Left ventricle myocardium superior (tissue), 1 donor: ENCODE data around the gene ZNF827. TPM values are rescaled to one million over a fixed set of nuclear protein-coding genes. Genes with fewer than 3 reads are reported as not detected.
A peak's percentile ranks its signal among the peaks of the same experiment; 100 is the strongest.

Experiments
- ATAC-seq: fragments of 200-7000 bp; cut with Tn5 transposase; one replicate; pipeline ENCODE4 v1.9.1; 2020; ENCODE audit warnings: mild to moderate bottlenecking, moderate library complexity
- DNase-seq: peaks from one replicate; pipeline ENCODE4 v3.0.0-alpha.2; 2020
- intact Hi-C: fragments of 100-400 bp; cut with micrococcal nuclease; formaldehyde crosslinking; loops from one replicate; pipeline ENCODE4 v1.11.0; 2022
- total RNA-seq: library from RNA; stranded (reverse); fragmentation: NEBNext Ultra II Directional; extraction: Animal tissue kit (Norgen Biotek cat#: 25700); gene quantifications from one replicate; pipeline ENCODE4 v1.2.1, GENCODE V29; 2021
- donor health status: DM: no; HTN: yes; CAD: no; lungs with severe emphysema.

ZNF827 gene
- total RNA-seq, 1 donor from 2014 or later: 13.8 TPM

DNA sequence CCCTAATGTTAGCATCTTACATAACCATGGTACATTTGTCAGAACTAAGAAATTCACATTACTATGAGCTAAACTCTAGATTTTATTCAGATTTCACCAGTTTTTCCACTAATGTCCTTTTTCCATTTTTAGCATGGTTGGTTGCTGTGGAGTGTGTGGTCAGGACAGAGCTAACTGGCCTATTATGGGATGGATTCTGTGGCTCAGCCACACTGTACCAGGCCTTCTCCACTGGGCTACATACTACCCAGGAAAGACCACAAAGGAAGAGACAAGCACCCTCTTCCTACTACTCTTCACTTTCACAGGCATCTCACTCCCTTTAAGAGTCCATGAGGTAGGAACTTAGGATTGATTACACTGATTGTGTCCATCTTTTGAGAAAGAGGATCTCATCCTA lies 67.4 kb downstream of the ZNF827 start:
- intact Hi-C loops: no loop called here
- ATAC-seq (no peak), DNase-seq (no peak)

DNA sequence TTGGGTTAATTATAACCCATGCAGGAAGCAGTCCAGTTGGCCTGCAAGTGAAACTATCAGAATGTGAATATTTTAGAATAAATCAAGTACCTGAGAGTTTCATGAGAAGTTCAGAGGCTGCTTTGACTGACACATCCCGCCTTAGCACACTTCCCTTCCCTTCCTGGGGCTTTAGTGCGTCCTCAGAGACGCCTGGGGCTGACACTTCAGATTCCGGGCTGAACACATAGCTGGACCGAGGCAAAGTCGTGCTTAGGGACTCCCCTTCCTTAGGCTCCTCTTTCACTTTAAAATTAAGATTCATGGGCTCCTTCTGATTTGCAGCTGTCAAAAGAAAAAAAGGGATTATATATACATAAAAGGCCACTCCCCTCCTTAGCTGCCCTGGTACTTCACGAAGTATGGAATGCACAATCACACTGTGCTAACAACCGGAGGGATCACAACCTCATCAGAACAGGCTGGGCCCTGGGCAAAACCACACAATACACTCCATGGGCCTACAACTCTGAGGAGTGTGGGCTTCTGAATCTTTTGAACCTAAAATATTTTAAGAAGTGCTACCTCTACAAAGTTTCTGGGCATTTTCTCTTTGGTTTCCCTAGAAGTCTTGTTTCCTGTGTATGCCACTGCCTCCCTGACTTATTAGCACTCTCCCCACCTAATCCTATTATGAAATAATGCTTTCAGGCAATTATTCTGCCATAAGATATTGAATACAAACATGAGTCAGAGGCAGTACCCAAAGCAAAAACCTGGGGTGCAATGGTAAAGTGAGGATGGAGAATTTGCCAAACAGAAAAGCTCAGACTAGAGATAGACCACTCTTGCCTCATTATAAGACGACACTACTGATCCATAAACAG lies 68.2 kb downstream of the ZNF827 start:
- ATAC-seq: peak; percentile 49
- intact Hi-C loops: no loop called here

DNA sequence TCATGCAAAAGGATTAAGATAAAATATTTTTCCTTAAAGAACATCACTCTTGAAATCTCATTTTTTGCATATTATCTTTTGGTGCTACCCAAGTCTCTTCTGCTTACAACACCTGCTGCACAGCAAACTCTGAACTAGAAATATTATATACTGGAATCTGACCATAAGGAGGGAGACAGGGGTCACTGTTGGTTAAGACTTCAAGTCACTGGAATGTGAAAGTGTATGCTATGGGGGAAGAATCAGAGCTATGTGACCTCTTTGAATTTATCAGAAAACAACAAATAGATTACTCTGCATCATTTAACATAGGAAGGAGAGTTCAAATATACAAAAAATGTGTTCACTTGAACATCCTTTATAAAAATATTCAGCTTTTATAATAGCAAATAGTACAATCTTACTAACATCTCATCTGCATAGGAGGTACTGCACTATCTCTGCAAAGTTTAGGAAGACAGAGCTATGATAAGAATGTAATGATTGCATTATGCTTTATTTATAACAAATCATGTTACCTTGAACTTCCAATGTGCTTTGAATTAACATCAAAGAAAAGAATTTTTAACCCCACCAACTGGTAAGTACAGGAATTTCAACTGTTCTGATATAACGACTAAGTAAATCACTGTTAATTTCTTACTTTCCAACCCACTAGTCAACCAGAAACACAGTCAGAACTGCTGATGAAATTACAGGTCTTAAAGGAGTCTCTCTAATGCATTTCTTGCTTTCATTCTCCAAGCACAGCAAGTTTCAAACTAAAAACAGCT lies 69.8 kb downstream of the ZNF827 start:
- DNase-seq (no peak), ATAC-seq (peak; percentile 41)
- intact Hi-C loops: no loop called here

More for the DNA sequence above, 68.2 kb downstream of the ZNF827 start:
- DNase-seq: no peak

DNA sequence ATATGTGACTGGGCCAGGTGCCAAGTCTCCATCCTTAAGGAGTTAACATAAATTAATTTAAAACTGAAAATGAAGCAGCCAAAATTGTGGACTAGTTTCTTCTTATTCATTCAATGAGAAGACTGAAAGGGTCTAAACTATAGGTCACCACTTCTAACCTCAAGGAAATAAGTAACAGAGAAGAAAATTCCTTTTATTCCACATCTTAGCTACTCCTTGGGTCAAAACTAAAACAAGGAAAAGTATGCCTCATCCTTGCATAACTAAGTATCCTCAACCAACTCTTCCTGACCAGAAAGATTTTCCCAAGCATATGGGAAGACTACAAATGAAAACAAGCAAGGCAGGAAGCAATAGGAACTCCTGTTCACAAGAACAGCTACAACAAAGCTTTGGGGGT lies 71.2 kb downstream of the ZNF827 start:
- DNase-seq: no peak
- no peak for ATAC-seq
- intact Hi-C loops: no loop called here

DNA sequence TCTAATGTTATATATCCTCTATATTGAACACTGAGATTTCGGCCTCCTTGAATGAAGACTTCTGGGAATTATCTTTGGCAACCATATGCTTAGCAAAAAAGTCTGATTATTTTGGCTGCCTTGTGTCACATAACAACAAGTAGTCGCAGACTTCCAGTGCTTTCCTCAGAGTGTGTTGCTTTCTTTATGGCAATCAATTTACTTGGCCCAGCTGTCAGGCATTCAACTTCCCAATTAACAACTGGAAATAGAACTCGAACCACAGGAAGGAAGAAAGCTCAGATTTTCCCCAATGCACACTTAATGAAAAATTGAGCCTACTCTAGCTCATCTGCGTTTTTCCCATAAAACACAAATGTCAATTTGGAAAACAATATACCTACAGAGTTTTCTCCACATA lies 71.6 kb downstream of the ZNF827 start:
- ATAC-seq (no peak), DNase-seq (no peak)
- intact Hi-C loops: no loop called here

DNA sequence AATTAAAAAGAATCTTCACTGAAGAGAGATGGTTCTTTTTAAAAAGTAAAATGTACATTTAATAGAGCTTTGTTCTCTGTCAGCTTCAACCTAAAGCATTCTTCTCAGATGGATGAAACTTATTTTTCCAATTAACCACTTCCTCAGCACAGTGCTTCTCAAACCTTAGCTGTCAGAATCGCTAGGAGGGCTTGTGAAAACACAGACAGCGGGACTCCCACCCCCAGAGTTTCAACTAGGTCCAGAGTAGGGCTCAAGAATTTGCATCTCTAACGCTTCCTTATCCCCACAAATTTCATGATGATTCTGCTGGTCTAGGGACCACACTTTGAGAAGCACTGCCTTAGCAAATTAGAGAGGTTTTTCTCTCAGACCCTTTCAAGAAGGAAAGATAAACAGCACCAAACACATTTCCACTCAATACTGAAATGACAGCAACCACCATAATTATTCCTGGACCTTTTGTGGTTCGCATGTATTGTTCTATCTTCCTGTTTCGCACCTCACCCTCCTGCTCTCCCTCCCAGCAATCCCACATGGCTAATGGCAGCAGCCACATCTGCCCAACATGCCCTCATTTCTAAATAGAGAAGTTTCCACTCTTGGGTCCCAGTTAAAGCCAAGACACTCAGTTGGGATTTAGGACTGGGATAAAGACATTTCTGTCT lies 73.2 kb downstream of the ZNF827 start:
- DNase-seq: no peak
- intact Hi-C loops: no loop called here
- ATAC-seq: no peak

GRCh38 chr4:145863191-145863590 lies 75.4 kb downstream of the ZNF827 start:
- no peak for DNase-seq
- ATAC-seq: no peak
- intact Hi-C loops: no loop called here

DNA sequence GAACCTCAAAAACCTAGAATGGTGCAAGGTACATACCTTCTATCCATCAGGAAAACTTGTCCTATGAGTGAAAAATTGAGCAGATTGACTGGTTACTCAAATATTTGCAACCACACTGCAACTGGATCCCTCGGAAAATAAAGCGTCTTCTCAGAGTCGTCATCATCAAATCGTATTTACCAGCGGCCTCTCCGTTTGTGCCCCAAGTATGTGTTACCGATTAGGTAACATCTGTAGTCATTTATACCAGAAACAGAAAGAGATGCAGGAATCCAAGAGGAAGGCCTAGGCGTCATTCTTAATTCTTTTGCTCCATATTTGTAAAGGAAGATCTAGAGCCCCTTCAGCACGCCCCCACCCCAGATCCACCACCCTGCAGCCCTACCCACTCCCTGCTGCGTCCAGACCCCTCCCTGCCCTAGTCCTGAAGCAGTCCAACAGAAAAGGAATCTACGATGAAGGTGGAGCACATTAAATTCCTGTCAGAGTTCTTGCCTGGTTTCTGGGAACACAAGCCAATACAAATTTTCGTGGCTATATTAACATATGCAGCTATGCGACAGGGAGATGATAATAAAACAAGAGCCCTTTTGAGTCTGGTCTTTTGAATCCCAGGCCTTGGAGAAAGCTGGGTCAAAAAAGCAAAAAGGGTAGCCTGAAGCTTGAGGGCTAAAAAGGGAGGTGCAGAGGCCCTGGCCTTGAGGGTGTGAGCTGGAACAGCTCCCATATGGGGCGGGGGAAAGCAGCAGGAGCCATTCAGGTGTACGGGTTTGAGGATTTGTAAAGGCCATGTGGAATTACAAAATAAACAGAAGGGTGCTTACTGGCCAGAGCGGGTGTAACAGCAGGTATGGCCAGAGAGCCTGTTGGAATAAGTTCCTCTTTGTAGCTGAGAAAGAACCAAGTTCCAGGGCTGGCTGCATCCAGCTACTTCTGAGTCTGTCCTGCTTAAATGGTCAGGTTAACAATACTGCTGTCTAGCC lies 77.0 kb downstream of the ZNF827 start:
- DNase-seq (no peak), ATAC-seq (no peak)
- intact Hi-C loops: no loop called here

DNA sequence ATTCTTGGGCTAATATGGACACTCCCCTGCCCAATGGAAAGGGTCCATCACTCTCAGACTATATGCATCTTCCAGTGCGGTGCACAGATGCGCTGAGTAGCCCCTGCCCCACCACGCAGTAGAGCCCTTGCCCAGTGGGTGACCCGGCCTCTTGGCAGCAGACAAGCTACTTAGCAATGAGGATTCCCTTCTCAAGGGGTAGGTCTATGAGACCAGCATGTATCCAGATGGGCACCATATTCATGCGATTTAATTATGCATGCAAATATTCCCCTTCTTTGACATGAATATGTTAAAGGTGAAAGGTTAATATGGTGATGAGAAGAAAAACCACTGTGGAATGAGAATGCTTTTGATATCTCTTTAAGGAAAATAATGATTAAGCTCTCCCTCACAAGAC lies 77.7 kb downstream of the ZNF827 start:
- intact Hi-C loops: no loop called here
- no peak for DNase-seq
- ATAC-seq: no peak

- intact Hi-C loops: no loop called here
- ATAC-seq: no peak
- DNase-seq: no peak
Observed at GRCh38 chr4:145860446-145860845, 78.2 kb downstream of the ZNF827 start.

- DNase-seq: no peak
- intact Hi-C loops: no loop called here
- ATAC-seq: no peak
Observed at GRCh38 chr4:145859926-145860325, 78.7 kb downstream of the ZNF827 start.

- intact Hi-C loops: no loop called here
- ATAC-seq (no peak), DNase-seq (no peak)
Observed at GRCh38 chr4:145859426-145859825, 79.2 kb downstream of the ZNF827 start.

DNA sequence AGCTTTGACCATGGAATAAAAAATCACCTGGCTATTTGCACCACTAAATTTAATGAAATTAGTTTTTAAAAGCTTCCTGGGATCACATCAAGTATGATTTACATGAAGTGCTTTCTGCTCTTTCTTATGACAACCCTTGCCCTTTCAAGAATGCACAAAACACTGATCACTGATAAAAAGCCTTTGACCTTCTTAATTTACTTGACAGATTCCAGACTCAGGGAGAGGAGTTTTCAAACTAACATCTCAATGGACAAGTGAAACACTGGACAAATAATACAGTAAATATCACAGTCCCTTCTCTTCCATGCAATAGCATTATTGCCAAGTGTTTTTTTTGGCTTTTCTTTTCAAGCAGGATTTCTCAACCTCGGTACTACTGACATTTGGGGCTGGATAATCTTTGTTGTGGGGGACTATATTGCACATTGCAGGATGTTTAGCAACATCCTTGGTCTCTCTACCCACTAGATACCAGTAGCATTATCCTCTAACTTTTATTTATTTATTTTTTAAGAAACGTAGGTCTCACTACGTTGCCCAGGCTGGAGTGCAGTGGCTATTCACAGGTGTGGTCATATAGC lies 86.3 kb downstream of the ZNF827 start:
- ATAC-seq: peak; percentile 84
- no peak for DNase-seq
- intact Hi-C loops: no loop called here

DNA sequence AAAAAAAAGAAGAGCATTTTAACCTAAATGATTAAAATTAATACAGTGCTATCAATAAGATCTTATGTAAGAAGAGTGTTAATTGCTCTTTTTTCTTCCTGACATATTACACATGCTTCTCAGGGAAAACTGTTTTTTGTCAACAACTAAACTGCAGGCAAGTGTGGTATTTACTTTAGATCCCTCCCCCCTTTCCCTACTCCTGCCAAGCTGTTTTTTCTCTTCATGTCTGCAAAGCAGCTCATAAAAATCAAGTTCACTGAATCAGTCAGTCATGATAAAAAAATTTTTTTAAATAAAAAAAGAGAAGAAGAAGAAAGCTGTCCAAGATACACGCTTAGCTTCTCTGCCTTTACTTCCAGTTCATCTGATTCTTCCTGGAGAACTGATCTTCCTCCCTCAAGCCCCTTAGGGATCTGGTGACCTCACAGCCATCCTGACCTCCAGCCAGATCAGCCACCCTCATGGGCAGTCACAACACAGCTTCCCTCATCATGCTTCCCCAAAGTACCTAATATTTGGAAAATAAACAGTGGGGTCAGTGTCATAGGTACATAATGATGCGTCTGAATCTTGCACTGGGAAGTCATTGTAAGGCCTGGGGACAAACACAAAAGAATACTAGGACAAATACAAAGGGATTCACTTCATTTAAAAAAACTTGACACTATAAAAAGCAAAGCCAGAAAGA lies 87.0 kb downstream of the ZNF827 start:
- DNase-seq: no peak
- peak; percentile 66 for ATAC-seq
- intact Hi-C loops: no loop called here

DNA sequence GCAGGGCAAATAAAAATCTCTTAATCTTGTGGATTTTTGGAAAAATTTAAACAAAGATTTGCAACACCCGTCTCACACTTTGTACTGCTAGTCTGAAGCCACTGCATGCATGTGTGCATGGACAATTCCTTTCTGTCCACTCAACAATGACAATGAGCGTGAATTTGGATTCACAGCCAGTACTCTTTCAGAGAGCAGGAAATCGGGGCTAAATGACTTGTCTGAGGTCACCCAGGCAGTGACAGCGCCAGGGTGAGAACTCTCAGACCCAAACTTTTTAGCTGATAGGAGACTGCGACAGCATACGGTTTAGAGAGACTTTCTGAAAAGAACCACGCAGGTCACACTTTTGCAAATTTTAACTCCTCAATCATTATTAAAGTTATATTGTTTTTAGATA lies 90.9 kb downstream of the ZNF827 start:
- DNase-seq (no peak), ATAC-seq (no peak)
- intact Hi-C loops: no loop called here

GRCh38 chr4:145845118-145845517 lies 93.5 kb downstream of the ZNF827 start:
- DNase-seq: no peak
- intact Hi-C loops: no loop called here
- no peak for ATAC-seq

GRCh38 chr4:145843639-145844038 lies 95.0 kb downstream of the ZNF827 start:
- DNase-seq: no peak
- intact Hi-C loops: no loop called here
- no peak for ATAC-seq

GRCh38 chr4:145843148-145843547 lies 95.5 kb downstream of the ZNF827 start:
- no peak for DNase-seq
- no peak for ATAC-seq
- intact Hi-C loops: no loop called here
